Right lobe of liver (tissue), 4 donors: ENCODE results near the gene GSTM2.

Source experiments
- CTCF ChIP-seq, 4 donors: fragments of 200-600 bp in 3 of 4; fragments of 450-650 bp in 1 of 4; IDR thresholded peaks; one replicate each; pipeline versions ENCODE4 v1.5.1 to v1.8.0; 2016 to 2022; ENCODE audit warnings: antibody characterized with exemption in 4 of 4, mild to moderate bottlenecking in 2 of 4
- POLR2A ChIP-seq: fragments of 450-650 bp; IDR thresholded peaks from one replicate; pipeline ENCODE4 v1.6.1; 2017; ENCODE audit warnings: antibody characterized with exemption, mild to moderate bottlenecking
- donor health status: DM: no; HTN: no; CAD: no.
- donor health status: DM: no; HTN: no; CAD: no.
- donor health status: DM: no; HTN: yes; CAD: no.

GRCh38 chr1:109630081-109630897 lies 37.6 kb upstream of the GSTM2 start:
- TF ChIP-seq CTCF (IDR thresholded peaks at IDR 0.05): peak in 3 of 4 donors; percentile 22 to 25 (median 22)
- TF ChIP-seq POLR2A: no peak
